Myocyte (in vitro differentiated cells): ENCODE data around the gene ZNF205. TPM values are rescaled to one million over a fixed set of nuclear protein-coding genes. Genes with fewer than 3 reads are reported as not detected.
A peak's percentile ranks its signal among the peaks of the same experiment; 100 is the strongest.
"Not testable (repeated sequence)": the region's sequence is repeated elsewhere in the genome, so short reads cannot be mapped to it uniquely, and the experiment has no call there.

ENCODE experiments used
- DNase-seq: peaks from one replicate; pipeline ENCODE4 v3.0.0-alpha.2; 2012; ENCODE audit warnings: low read depth
- polyA plus RNA-seq: library from polyadenylated mRNA; unstranded; fragments of >200 nt; gene quantifications from one replicate; pipeline ENCODE4 v1.2.1, GENCODE V29; 2012; ENCODE audit warnings: missing spikeins
- total RNA-seq: library from RNA; depleted of rRNA; stranded (reverse); fragments of >200 nt; gene quantifications from 2 replicates; pipeline ENCODE4 v1.2.3, GENCODE V29; 2014

The ZNF205 gene
- total RNA-seq, result 29.2 and 33.3 TPM in 2 replicates
- 15.4 TPM for polyA plus RNA-seq

GRCh38 chr16:3112058-3112880, at the start of gene ZNF205:
TSS of gene ZNF205 (plus strand) at chr16:3112586. CDS start at chr16:3113431, 845 bp downstream.
- peak; percentile 91 for DNase-seq

DNA sequence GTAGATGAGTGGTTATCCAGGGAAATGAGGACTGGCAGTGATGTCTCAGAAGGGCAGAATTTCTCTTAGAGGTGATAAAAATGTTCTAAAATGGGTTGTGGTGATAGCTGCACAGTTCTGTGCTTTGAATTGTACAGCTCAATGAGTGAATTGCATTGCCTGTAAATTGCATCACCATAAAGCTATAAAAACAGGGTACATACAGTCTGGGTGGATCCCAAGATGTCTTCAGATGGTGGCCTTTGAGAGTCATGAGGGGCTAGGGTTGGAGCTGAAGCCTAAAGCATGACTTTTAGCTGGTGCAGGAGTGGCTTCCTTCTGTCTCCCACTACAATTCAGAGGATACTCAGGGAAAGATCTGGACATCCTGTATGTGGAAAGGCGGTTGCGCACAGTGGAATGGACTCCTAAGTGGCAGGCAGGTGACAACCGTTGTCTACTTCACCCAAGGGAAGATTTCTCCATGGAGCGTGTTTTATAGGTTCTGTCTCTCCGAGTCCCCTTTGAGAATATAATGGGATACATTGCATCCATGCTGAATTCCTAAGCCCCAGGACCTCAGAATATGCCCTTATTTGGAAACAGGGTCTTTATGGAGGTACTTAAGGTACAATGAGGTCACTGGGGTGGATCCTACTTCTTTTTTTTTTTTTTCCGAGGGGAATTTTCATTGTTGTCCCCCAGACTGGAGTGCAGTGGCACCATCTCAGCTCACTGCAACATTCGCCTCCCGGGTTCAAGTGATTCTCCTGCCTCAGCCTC, 48.6 kb upstream of the ZNF205 start:
- DNase-seq, result no peak

DNA sequence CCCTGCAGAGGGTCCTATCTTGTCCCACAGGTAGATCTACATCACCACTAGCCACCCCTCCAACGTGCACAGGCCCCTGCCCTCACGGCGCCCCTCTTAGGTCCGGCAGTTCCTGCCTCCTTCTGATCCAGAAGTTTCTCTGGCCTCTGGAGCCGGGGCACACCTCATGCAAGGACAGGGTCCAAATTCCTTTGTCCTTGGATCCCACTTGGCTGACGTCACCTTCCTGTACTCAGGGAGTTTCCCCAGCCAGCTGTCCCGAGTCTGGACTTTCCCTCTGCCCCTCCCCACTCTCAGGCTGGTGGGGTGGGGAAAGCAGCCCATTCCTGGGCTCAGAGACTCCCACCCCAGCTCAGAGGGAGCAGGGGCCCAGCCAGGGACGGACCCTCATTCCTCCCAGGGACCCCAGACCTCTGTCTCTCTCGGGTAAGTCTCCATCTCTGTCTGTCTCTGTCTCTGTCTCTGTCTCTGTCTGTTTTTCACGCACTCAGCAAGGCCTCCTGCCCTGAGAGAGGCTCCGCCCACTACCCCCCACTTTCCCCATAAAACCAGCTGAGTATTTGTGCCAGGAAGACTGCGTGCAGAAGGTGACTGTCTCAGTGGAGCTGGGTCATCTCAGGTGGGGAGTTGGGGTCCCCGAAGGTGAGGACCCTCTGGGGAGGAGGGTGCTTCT, 47.2 kb upstream of the ZNF205 start, which contains the start of gene IL32:
Gene IL32, plus strand, starts transcription at position 572 of the 673 bp plus-strand sequence. CDS start 172 bp downstream, outside the sequence.
- peak; percentile 94 for DNase-seq

- peak; percentile 35 for DNase-seq
These were observed 46.5 kb upstream of the ZNF205 start for GRCh38 chr16:3065742-3066439.

- DNase-seq, result no peak
These were observed 46.0 kb upstream of the ZNF205 start for GRCh38 chr16:3066440-3066748.

DNA sequence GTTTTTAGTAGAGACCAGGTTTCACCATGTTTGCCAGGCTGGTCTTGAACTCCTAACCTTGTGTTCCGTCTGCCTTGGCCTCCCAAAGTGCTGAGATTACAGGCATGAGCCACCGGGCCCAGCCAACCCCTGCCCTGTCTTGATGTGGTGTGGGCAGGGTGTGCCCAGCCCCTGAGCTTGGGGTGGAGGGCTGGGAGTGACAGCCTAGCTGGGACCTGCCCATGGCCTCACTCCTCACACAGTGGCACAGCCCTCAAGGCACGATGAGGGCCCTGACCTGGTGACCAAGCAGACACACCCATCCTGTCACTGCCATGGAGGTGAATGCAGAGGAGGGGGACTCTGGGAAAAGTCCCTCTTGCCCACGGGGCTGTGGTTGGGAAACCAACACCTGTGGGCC, 43.9 kb upstream of the ZNF205 start:
- DNase-seq, result no peak

DNA sequence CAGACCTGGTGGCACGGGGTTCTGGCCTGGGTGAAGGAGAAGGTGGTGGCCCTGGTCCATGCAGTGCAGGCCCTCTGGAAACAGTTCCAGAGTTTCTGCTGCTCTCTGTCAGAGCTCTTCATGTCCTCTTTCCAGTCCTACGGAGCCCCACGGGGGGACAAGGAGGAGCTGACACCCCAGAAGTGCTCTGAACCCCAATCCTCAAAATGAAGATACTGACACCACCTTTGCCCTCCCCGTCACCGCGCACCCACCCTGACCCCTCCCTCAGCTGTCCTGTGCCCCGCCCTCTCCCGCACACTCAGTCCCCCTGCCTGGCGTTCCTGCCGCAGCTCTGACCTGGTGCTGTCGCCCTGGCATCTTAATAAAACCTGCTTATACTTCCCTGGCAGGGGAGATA, 43.2 kb upstream of the ZNF205 start:
- DNase-seq, result not testable (repeated sequence)

- no peak for DNase-seq
These were observed 41.7 kb upstream of the ZNF205 start for GRCh38 chr16:3070608-3071111.

DNA sequence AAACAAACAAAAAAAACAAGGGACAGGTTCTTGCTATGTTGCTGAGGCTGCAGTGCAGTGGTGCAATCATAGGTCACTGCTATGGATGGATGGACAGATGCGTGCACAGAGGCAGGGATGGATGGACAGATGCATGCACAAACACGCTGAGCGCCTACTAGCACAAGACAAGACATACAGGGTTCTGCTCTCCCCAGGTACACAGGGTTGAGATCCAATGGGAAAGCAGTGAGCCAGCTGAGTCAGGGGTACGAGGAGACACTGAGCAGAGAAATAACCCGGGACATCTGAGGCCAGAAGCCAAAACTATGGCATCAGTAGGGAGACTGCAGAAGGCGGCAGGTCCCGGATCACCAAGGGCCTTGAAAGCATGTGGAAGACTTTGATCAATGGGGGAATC, 40.7 kb upstream of the ZNF205 start:
- no peak for DNase-seq

DNA sequence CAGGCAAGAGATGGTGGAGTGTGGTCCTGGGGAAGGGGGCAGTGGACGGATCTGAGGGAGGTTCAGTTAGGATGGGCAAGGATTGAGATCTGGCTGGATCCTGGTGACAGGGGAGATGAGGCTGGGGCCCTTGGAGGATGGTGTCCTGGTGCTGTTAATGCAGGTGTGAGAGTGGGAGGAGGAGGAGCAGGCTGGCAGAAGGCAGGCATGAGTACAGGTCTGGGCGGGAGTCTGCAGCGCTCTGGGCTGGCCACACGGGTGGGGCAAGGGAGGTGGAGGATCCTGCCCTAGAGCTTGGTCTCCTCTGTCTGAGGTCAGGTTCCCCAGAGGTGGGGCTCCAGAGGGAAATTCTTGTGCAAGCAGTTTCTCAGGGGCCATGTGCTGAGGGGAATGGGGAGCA, 40.2 kb upstream of the ZNF205 start:
- DNase-seq, result not testable (repeated sequence)

GRCh38 chr16:3072576-3073263, 39.7 kb upstream of the ZNF205 start:
- not testable (repeated sequence) for DNase-seq

- DNase-seq, result no peak
These were observed 38.9 kb upstream of the ZNF205 start for GRCh38 chr16:3073448-3073847.

DNA sequence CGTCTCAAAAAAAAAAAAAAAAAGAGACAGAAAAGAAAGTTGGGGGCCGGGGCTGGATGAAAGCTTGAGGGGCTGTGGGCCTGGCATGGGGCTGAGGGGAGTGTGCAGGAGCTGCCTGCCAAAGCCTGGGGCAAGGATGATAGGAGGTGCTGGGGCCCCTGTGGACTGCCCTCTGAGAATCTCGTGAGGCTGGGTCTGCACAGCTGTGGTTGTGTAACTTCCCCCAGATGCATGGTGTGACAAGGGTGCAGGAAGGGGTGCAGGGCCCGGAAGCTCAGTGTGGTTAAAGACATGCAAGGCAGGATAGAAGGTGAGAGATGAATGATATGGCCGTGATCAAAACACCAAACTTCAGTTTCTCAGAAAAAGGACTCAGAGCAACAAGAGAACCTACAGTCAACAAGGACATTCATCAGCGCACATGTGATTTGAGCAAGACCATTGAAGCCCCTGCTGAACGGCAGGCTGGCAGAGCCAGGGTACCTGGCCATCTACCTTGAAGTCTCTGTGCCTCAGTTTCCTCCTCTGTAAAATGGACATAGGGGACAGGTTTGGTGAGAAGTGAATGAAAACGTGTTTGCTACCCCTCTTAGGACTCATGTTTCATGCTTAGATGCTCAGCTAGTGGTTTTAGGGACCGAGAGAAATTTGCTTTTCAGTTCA, 37.4 kb upstream of the ZNF205 start:
- DNase-seq, result no peak

- DNase-seq, result no peak
These were observed 36.9 kb upstream of the ZNF205 start for GRCh38 chr16:3075523-3075915.

GRCh38 chr16:3075946-3076345, 36.4 kb upstream of the ZNF205 start:
- not testable (repeated sequence) for DNase-seq

DNA sequence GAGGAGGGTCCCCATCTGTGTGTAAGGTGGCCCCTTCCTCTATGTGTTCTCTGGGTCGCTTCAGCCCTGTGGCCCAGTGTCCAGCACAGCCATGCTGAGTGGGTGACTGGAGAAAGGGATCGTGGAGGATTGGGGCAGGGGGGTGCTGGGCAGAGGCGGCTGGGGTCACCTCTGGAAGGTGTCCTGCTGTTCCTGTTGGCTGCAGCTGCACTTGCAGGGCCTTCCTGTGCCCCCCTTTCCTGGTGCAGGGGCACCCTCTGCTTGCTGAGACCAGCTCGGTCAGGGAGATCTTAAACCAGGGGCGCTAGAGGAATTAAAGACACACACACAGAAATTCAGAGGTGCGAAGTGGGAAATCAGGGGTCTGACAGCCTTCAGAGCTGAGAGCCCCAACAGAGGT, 35.8 kb upstream of the ZNF205 start:
- DNase-seq, result no peak

DNA sequence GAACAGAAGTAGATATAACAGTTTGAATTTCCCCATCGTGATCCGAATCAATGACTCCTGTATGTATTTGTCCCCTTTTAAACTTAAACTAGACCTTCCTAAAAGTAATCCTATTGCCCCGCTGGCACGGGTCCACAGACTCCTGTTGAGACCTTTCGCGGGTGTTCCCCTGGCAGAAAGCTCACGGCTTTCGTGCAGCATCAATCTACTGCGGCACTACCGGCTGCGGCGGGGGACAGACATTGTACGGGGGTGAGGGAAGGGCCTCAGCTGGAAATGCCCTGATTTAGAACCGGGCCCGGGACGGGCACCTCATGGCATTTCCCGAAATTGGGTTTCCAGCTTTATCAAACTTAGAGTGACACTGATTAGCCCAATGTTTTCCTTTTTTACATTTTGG, 32.4 kb upstream of the ZNF205 start:
- DNase-seq, result no peak

DNA sequence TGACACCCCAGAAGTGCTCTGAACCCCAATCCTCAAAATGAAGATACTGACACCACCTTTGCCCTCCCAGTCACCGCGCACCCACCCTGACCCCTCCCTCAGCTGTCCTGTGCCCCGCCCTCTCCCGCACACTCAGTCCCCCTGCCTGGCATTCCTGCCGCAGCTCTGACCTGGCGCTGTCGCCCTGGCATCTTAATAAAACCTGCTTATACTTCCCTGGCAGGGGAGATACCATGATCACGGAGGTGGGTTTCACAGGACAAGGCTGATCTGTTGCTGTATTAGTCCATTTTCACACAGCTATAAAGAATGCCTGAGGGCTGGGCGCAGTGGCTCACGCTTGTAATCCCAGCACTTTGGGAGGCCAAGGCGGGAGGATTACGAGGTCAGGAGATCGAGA, 30.4 kb upstream of the ZNF205 start:
- DNase-seq, result not testable (repeated sequence)

DNA sequence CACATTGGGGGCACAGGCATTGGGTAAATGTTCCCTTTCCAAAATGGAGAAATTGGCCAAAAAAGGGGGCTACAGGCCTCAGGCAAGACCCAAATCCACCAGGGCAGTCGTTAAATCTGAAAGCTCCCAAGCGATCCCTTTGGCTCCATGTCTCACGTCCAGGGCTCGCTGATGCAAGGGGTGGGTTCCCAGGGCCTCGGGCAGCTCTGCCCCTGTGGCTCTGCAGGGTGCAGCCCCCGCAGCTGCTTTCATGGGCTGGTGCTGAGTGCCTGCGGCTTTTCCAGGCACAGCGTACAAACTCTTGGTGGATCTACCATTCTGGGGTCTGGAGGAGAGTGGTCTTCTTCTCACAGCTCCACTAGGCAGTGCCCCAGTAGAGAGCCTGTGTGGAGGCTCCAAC, 29.0 kb upstream of the ZNF205 start:
- DNase-seq, result not testable (repeated sequence)

GRCh38 chr16:3084491-3084890, 27.9 kb upstream of the ZNF205 start:
- no peak for DNase-seq
